Epithelial cell of prostate (primary cell): ENCODE measurements around the gene TMEM52.

Experiments
- DNase-seq: peaks from one replicate; pipeline ENCODE4 v3.0.0-alpha.2; 2011; ENCODE audit warnings: low read depth, low spot score
- H3K27ac ChIP-seq: fragments of 450-650 bp; 2 replicates; pipeline ENCODE4 v1.5.1; 2017; ENCODE audit warnings: mild to moderate bottlenecking

The TMEM52 gene

DNA sequence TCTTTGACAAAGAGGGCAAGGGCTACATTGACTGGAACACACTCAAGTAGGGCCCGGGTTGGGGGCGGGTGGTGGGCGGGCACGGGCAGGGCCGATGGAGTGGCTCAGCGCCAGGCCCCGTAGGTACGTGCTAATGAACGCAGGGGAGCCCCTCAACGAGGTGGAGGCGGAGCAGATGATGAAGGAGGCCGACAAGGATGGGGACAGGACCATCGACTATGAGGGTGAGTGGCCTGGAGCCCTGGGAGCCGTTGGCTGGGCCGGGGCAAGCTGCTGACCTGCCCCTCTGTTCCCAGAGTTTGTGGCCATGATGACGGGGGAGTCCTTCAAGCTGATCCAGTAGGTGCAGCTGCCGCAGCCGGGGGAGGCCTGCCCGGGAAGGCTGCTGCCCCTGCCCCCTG is 2.2 kb downstream of the TMEM52 start:
- DNase-seq: no peak
- no peak overlapping the region for H3K27ac ChIP-seq

GRCh38 chr1:1915911-1916840 is 2.9 kb downstream of the TMEM52 start:
- DNase-seq: no peak

DNA sequence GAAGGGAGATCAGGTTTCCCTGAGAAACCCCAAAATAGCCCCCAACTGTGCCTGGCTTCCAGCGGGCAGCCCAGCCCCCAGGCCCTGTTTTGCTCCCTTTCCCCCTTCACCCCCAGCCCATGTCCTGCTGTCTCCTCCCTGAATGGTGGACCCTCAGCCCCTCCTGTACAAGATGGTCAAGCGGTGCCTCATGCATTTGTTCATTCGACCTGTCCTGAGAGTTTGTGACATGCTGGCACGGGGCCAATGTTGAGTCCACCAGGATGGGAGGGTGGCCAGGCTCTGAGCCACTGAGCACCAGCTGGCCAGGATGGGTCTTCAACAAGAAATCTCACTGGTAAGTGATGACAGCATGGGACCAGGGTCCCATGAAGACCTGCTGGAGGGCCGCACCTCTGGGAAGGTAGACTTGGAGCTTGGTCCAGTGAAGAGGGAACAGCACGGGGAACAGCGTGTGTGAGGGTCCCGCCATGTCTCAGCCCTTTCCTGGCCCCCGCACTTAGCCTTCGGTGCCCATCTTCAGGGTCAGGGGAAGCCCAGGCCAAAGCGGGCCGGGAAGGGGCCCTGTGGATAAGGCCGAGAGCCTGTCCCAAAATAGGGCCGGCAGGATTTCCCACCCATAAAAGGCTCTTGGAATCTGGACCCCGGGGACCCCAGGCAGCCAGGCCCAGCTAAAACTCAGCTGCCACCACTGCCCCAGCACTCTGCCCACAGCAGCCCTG is 3.9 kb downstream of the TMEM52 start, which contains the start of gene CALML6:
CALML6 (plus strand) TSS at position 290 of the 722 bp plus-strand sequence; CDS start at position 311, 21 bp downstream.
- no peak within 1 kb of the TSS for H3K27ac ChIP-seq
- no peak for DNase-seq

More at GRCh38 chr1:1915911-1916840, 2.9 kb downstream of the TMEM52 start:
- no peak overlapping the region for H3K27ac ChIP-seq

GRCh38 chr1:1914101-1914970 is 4.7 kb downstream of the TMEM52 start:
- no peak overlapping the region for H3K27ac ChIP-seq
- no peak for DNase-seq

- no peak overlapping the region for H3K27ac ChIP-seq
- DNase-seq: no peak
These were observed 7.6 kb downstream of the TMEM52 start for GRCh38 chr1:1911350-1912041.

DNA sequence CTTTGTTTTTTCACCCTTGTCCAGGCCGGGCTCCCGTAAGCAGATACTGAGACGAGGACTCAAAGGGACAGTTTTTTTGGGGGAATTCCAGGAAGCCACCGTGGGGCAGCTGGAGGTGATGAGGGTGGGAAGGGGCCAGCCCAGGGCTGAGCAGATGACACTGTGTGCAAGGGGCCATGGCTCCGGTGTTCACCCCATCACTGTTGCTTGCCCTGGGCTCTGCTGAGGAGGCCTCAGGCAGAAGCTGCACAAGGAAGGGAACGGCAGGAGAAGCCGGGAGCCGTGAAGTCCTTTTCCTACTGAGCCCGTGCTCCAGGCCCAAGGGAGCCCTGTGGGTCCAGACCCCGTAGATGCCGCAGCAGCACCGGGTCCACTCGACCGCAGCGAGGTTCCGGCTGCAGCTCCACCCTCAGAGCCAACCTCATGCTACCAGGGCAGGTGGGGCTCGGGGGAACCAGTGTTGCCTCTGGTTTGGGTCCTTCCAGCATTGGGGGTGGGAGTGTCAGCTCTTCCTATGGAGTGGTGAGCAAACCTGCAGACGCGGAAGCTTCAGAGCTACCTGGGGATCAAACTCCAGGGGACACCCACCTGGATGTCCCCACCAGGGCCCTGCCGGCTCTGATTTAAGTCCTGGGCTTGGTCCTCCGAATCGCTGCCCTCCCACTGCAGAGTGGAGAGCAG is 8.3 kb downstream of the TMEM52 start:
- H3K27ac ChIP-seq: no peak overlapping the region
- DNase-seq: no peak

DNA sequence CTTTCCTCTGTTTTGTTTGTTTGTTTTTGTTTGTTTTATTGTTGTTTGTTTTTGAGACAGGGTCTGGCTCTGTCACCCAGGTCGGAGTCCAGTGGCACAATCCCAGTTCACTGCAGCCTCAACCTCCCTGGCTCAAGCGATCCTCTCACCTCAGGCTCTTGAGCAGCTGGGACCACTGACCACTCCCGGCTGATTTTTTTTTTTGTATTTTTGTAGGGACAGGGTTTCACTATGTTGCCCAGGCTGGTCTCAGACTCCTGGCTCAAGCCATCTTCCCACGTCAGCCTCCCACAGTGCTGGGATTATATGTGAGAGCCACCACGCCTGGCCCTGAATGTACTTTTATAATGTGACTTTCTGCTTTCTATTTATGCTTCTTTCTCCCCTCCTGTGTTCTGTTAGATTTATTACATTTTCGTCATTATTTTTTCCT is 9.0 kb downstream of the TMEM52 start:
- H3K27ac ChIP-seq: no peak overlapping the region
- no peak for DNase-seq

- H3K27ac ChIP-seq: peak overlapping the region; percentile 84
- DNase-seq: no peak
These were observed 10.6 kb downstream of the TMEM52 start for GRCh38 chr1:1908506-1908791.

GRCh38 chr1:1907098-1907736 is 11.9 kb downstream of the TMEM52 start:
- DNase-seq: peak; percentile 26
- peak overlapping the region; percentile 84 for H3K27ac ChIP-seq

GRCh38 chr1:1906185-1907097 is 12.6 kb downstream of the TMEM52 start:
- no peak for DNase-seq
- peak overlapping the region; percentile 84 for H3K27ac ChIP-seq

DNA sequence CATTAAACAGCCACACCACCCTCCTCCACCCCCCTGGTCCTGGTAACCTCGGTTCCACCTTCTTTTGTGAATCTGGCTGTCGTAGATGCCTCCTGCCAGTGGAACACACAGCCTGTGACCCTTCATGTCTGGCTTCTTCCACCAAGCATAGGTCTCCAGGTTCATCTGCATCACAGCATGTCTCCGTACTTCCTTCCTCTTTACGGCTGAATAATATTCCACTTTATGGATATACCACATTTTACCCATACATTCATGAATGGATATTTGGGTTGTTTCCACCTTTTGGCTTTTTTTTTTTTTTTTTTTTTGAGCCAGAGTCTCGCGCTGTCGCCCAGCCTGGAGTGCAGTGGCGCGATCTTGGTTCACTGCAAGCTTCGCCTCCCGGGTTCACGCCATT is 15.9 kb downstream of the TMEM52 start:
- no peak for DNase-seq
- H3K27ac ChIP-seq: no peak overlapping the region

- no peak for DNase-seq
- no peak overlapping the region for H3K27ac ChIP-seq
These were observed 17.3 kb downstream of the TMEM52 start for GRCh38 chr1:1901641-1902294.

DNA sequence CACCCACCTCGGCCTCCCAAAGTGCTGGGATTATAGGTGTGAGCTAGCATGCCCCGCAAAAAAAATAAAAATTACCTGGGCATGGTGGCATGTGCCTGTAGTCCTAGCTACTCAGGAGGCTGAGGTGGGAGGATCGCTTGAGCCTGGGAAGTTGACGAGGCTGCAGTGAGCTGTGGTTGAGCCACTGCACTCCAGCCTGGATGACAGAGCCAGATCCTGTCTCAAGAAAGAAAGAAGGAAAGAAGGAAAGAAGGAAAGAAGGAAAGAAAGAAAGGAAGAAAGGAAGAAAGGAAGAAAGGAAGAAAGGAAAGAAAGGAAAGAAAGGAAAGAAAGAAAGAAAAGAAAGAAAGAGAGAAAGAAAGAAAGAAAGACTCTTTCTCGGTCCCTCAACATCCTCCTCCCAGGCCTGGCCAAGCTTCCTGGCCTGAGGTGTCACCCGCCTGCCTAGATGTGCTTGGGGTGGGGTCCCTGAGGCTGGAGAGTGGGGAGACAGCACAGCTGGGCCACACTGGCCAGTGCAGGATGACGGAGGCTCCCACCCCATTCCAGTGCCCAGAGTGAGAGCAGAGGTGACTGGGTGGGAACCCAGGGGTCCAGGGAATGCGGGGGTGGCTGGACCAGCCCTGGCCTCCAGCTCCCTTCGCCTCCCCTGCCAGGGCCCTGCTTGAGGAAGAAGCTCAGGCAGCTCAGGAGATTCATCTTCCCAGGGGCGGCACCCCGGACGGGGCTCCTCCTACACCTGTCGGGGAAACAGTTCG is 18.0 kb downstream of the TMEM52 start:
- no peak overlapping the region for H3K27ac ChIP-seq
- DNase-seq: no peak

DNA sequence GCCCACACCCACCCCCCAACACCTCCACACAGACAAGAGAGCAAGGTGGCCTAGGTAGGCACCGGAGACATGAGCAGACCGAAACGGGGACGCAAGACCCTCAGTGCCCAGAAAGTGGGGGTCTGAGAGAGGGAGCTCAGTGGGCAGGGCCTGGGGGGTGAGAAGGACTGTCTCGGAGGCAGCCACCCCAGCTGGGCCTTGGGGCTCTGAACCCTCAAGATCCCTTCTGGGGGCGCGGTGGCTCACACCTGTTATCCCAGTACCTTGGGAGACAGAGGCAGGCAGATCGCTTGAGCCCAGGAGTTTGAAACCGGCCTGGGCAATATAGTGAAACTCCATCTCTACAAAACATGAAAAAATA is 19.1 kb downstream of the TMEM52 start:
- no peak overlapping the region for H3K27ac ChIP-seq
- DNase-seq: no peak

DNA sequence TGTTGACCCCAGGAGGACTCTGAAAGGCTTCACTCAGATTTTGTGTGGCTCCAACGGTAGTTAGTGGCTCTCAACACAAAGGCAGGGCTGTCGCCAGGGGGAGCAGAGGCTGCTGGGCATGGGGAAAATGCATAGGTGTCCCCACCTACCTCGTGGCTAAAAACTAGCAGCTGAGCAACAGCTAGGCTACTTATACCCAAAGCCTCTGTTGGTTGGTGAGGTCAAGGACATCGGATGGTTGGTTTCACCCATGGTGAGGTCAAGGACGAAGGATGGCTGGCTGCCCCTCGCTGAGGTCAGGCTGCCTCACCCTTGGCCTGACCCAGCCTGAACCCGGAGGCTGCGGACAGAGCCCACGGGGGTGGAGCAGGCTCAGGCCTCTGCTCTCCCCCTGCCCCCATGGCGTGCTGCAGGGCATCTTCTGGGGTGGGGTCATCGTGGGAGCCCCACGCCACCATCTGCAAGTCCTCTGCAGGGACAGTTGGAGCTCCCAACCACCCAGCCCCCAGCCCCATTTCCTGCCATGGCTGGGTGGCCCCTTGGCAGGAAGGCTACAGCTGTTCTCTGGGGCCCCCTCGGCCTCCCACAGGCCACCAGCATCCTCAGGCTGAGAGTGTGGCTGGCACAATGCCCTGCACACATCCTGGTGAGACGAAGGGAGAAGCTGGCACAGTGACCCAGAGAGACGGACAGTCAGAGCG is 19.7 kb downstream of the TMEM52 start:
- H3K27ac ChIP-seq: no peak overlapping the region
- DNase-seq: no peak

GRCh38 chr1:1898246-1898933 is 20.7 kb downstream of the TMEM52 start:
- DNase-seq: no peak
- no peak overlapping the region for H3K27ac ChIP-seq
